NCI-H526 (cell line): ENCODE results near the gene PRTN3.
"Not testable (repeated sequence)": the region's sequence is repeated elsewhere in the genome, so short reads cannot be mapped to it uniquely, and the experiment has no call there.

Experiments
- DNase-seq, 2 experiments: peaks; one replicate each; lab custom pipeline; 2025; lab: John Stamatoyannopoulos, UW

The PRTN3 gene

GRCh38 chr19:815775-816499 is 24.9 kb upstream of the PRTN3 start:
- DNase-seq, result no peak

GRCh38 chr19:816500-816857 is 24.3 kb upstream of the PRTN3 start:
- DNase-seq, result no peak

- DNase-seq, result not testable (repeated sequence)
Observed at GRCh38 chr19:820212-820611, 20.6 kb upstream of the PRTN3 start.

GRCh38 chr19:821231-821824 is 19.5 kb upstream of the PRTN3 start:
- DNase-seq, result no peak

- no peak for DNase-seq
Observed at GRCh38 chr19:821825-822503, 18.8 kb upstream of the PRTN3 start, which contains the start of gene PLPPR3. PLPPR3 (minus strand) TSS chr19:821955; CDS start chr19:821559, 396 bp downstream.

- peak in 1 of 2 experiments; percentile 56 for DNase-seq
Observed at GRCh38 chr19:823565-824121, 17.2 kb upstream of the PRTN3 start.

DNA sequence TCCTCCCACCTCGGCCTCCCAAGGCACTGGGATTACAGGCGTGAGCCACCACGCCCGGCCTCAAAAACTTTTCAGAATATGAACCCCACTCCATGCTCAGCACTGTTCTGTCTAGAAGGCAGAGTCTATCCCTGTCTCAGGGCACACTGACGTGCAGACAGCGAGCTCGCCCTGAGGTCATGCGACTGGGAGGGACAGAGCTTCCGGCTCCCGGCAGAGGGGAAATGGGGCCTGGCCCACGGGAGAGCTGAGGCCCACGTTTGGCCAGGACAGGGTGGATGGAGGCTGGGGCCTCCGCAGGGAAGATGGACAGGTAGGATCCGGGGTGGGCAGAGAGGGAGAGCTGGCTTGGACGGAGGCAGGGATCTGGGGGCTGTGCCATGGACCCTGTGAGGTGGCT is 15.9 kb upstream of the PRTN3 start:
- no peak for DNase-seq

DNA sequence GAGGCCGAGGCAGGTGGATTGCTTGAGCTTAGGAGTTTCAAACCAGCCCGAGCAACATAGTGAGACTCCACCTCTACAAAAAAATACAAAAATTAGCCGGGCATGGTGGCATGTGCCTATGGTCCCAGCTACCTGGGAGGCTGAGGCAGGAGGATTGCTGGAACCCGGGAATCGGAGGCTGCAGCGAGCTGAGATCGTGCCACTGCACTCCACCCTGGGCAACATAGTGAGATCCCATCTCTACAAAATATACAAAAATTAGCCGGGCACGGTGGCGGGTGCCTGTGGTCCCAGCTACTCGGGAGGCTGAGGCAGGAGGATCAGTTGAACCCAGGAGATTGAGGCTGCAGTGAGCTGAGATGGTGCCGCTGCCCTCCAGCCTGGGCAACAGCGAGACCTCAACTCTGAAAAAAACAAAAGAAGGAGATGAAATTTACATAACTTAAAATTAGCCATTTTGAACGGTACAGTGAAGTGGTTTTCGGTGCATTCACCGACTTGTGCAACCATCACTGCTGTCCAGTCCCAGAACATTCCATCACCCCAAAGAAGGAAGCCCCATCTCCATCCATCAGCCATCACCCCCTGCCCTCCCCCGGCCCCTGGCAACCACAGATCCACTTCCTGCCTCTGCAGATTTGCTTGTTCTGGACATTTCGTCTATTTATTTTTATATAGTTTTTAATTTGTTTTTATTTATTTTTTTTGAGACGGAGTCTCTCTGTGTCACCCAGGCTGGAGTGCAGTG is 14.7 kb upstream of the PRTN3 start:
- DNase-seq, result no peak

DNA sequence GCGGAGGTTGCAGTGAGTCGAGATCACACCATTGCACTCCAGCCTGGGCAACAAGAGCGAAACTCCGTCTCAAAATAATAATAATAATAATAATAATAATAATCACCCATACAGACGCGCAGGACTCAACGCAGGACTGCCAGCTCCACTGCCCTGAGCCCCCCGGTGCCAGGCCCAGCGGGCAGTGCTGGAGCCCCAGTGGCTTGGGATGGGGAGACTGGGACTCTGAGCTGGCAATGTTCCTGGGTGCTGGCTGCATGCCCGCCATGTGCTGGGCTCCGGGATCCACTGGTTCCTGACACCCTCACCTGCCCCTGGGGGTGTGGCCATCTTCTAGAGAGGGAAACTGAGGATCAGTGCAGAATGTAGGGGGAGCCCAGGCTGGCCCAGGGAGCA is 13.5 kb upstream of the PRTN3 start:
- DNase-seq, result no peak

GRCh38 chr19:827710-828321 is 13.0 kb upstream of the PRTN3 start, which contains the start of gene AZU1:
AZU1 (plus strand) TSS chr19:827837; CDS start chr19:827847, 10 bp downstream.
- DNase-seq, result no peak

- no peak for DNase-seq
Observed at GRCh38 chr19:829129-829758, 11.6 kb upstream of the PRTN3 start.

GRCh38 chr19:831407-832369 is 9.1 kb upstream of the PRTN3 start:
- DNase-seq, result no peak

- DNase-seq, result no peak
Observed at GRCh38 chr19:834216-834615, 6.6 kb upstream of the PRTN3 start.

DNA sequence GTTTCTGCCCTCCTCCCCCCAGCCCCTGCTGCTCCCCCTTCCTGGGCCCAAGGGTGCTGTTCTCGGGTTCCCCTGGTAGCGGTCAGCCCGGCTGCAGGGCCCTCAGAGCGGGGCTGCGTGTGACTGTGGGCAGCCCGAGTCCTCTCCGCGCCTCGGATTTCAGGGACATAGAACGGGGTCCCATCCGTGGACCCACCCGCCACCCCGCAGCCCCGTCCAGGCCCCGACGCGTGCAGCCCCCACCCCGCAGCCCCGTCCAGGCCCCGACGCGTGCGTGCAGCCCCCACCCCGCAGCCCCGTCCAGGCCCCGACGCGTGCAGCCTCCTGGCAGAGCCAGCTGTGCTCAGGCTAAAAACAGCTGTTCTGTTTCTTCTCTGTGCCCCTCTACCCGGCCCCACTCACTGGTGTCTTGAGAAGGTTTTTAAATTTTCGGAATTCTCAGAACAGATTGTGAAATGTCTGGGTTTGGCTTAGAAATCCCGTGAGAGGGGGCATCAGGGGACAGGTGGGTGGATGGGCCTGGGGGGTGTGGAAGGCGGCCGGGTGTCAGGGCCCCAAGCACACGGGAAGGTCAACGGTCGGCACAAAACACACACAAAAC is 5.5 kb upstream of the PRTN3 start:
- no peak for DNase-seq

- DNase-seq, result not testable (repeated sequence)
Observed at GRCh38 chr19:842802-843179, 2.0 kb downstream of the PRTN3 start.

DNA sequence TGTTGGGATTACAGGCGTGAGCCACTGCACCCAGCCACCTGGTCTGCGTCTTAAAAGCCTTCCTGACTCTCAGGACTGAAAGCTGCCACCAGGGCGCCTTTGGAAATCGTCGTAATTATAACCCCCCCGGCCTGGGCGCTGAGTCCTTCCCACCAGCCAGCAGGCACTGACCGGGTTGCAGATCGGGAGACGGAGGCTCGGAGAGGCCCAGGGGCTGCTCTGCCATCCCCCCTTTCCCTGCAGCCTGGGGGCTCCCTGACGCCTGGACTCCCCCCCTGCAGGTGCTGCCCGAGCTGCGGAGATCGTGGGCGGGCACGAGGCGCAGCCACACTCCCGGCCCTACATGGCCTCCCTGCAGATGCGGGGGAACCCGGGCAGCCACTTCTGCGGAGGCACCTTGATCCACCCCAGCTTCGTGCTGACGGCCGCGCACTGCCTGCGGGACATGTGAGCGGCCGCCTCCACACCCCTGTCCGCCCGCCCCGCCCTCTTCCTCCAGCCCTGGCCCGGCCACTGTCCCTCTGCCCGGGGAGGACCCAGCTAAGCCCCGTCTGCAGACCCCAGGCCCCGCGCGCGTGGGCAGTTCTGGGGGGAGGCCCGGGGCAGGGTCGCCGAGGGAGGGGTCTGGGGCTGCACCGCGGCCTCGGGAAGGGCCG is 2.5 kb downstream of the PRTN3 start:
- no peak for DNase-seq

- no peak for DNase-seq
Observed at GRCh38 chr19:843836-844545, 3.2 kb downstream of the PRTN3 start.

- DNase-seq, result no peak
Observed at GRCh38 chr19:844546-844971, 3.8 kb downstream of the PRTN3 start.
